COLO829 (cell line): ENCODE results near the gene JAM3.
A peak's percentile ranks its signal among the peaks of the same experiment; 100 is the strongest.

Source experiments
- DNase-seq: peaks from one replicate; pipeline ENCODE4 v3.0.0; 2012; ENCODE audit warnings: low spot score

Gene JAM3

DNA sequence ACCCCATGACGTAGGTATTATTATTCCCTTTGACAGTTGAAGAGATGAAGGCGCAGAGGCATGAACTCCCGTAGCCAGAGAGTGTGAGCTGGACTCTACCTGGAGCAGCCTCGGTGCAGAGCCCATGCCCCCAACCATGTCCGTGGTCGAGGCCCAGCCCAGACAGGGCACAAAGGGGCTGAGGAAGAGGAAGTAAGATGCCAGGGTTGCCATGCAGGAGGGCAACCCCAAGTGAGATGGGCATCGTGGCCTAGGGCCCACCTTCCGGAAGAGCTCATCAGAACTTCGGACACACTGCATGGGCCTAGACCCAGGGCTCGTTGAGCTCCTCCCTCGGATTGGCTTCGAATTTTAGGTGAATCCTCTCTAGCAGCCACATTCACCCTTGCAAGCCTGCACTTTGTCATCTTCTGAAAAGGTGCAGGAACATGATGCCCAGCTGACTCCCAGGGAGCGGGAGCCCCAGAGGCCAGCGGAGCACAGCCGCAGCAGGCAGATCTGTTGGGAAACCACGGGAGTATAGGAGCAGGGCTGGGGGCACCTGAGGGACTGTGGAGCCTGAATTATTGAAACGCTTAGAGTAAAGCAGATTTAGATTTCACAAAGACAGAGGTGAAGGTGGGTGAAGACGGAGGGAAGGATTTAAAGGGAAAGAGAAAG is 29.0 kb upstream of the JAM3 start:
- no peak for DNase-seq

- DNase-seq: no peak
These were observed 28.2 kb upstream of the JAM3 start for GRCh38 chr11:134040386-134041302.

- no peak for DNase-seq
These were observed 27.5 kb upstream of the JAM3 start for GRCh38 chr11:134041349-134041748.

DNA sequence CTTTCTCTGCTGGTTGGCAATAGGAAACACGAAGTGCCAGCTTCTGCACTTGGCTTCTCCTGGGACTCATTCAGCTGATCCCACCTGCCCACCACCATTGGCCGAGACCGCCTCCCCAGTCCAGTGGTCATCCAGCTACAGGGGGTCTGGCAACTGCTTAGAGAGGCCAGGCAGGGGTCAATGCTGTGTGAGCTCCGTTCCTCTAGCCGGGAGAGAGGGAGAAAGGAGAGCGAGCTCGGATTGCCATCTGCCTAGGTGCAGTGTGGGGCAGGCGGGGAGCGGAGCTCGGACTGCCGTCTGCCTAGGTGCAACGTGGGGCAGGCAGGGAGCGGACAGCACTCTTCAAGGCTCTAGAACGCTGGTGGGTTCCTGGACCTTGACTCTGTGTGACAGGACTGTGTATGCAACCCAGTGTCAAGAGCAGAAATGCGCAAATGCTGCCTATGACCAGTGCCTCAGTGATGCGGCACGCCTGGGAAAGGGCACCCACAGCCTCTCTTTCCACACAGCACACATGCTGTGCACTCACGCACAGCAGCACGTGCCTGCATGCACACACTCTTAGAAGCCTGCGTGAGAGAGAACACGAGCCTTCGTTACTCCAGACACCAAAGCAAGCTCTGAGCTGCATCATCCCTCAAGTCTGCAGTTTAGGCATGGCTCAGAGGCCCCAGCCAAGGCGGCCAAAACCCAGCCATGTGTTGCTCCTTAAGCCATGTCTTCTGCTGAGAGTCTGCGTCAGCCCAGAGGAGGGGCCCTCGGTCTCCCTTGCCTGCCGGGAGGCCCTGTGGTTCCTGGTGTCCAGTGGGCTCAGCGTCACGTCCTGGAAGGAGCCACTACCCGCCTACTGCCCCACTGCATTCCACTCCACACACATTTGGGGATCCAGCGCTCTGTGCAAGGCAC is 26.8 kb upstream of the JAM3 start:
- DNase-seq: no peak

- DNase-seq: no peak
These were observed 25.0 kb upstream of the JAM3 start for GRCh38 chr11:134043821-134044420.

GRCh38 chr11:134044514-134045284 is 24.2 kb upstream of the JAM3 start:
- DNase-seq: no peak

DNA sequence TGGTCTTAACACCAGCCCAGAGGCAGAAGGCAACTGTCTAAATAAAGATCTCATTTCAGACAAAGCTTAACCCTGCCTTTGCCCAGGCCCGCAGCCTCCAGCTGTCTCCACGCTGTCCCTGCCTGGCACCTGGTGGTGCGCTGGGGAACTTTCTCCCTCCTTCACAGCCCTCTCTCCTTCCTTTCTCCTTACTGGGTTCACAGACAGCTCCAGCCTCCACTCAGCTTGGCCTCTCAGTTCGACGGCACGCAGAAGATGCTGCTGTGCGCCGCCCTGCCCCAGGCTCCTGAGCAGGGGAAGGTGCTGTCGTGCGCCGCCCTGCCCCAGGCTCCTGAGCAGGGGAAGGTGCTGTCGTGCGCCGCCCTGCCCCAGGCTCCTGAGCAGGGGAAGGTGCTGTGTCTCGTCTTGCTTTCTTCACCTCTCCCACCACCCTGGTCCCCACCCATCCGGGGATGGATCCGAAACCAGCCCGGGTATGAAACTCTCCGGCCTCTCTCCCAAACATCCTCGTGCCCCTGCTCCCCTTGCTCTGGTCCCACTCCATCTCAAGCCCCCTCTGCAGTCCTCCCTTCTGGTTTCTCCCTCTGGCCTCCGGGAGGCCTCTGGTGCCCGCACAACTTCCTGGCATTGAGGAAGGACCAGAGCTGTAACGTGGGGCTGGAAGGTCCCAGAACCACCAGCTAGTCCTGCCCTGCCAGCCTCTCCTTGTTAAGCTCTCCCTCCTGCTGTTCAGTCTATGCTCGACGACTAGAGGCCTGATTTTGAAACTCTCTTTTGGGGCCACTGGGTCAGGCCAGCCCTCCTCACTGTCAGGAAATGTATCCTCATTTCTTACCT is 22.9 kb upstream of the JAM3 start:
- DNase-seq: no peak

- no peak for DNase-seq
These were observed 22.0 kb upstream of the JAM3 start for GRCh38 chr11:134046681-134047449.

GRCh38 chr11:134047586-134047999 is 21.3 kb upstream of the JAM3 start:
- DNase-seq: no peak

GRCh38 chr11:134048028-134048427 is 20.8 kb upstream of the JAM3 start:
- no peak for DNase-seq

- no peak for DNase-seq
These were observed 19.6 kb upstream of the JAM3 start for GRCh38 chr11:134049303-134049702.

- peak; percentile 55 for DNase-seq
These were observed 18.1 kb upstream of the JAM3 start for GRCh38 chr11:134050541-134051383.

GRCh38 chr11:134052395-134052987 is 16.4 kb upstream of the JAM3 start:
- no peak for DNase-seq

DNA sequence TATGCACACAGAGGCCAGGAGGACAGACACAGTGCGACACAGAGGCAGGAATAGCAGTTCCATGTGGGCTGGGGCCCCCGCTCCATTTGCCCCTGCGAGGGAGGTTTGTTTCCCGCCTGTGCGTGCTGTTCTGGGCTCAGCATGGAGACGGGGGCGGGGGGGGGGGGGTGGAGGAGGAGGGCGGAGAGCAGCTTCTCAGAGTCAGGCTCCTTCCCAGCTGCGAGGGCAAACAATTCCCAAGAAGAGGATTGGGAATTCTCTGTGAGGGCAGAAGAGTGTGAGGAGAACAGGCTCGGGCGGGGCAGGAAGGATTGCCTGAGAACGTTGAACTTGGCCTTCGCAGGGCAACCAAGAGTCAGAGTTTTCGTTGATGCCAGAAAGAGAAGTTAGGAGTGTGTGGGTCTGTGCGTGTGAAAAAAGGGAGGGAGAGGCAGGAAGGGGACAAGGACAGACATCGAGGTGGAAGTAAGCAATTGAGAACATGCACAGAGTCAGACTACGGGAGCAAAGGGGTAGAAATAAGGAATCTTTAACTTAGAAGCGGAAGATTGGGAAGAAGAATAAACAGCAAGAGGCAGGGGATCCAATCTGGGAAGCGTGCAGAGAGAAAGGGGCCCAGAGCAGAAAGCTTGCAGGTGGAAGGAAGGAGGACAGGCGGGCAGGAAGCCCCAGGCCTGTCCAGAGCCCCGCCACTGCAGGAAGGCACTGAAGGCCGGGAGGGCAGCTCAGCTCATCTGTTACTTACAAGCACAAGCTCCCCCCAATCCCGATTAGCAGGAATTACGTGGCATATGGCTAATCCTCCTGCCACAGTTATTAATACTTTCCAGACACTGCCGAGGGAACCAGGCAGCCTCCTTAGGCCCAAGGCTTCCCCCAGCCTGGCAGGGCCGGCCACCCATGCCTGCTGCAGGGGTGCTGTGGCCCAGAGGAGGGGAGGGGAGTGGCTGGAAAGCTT is 15.6 kb upstream of the JAM3 start:
- DNase-seq: no peak

DNA sequence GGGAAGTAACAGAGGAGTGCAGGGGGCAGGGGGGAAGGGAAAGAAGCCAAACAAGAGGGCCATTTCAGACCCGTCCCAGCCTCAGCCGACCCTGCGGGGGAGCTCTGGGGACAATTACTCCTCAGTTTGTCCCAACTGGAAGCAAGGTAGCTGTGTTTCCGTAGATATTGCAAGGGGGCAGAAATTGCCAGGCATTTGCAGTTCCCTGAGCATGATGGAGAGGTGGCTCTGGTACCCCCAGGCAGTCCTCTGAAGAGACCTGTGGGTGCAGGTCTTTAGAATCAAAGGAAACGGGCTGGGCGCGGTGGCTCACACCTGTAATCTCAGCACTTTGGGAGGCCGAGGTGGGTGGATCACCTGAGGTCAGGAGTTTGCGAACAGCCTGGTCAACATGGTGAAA is 13.8 kb upstream of the JAM3 start:
- no peak for DNase-seq

GRCh38 chr11:134060316-134060715 is 8.6 kb upstream of the JAM3 start:
- DNase-seq: no peak
